Endothelial cell (in vitro differentiated cells): Measurements from ENCODE around the gene FFAR4. TPM values are rescaled to one million over a fixed set of nuclear protein-coding genes. Genes with fewer than 3 reads are reported as not detected.

ENCODE experiments used
- DNase-seq: peaks from one replicate; pipeline ENCODE4 v3.0.0; 2021; ENCODE audit warnings: low spot score
- H3K27ac Mint-ChIP-seq: one replicate; pipeline ENCODE4 v1.8.0; 2021; ENCODE audit warnings: mixed read lengths, inconsistent platforms; ENCODE audit not compliant: unreplicated experiment
- H3K27me3 Mint-ChIP-seq: one replicate; pipeline ENCODE4 v1.8.0; 2021; ENCODE audit warnings: mild to moderate bottlenecking, moderate library complexity, mixed read lengths, inconsistent platforms; ENCODE audit not compliant: unreplicated experiment
- H3K36me3 Mint-ChIP-seq: one replicate; pipeline ENCODE4 v1.8.0; 2021; ENCODE audit warnings: mild to moderate bottlenecking, low read depth, mixed read lengths, inconsistent platforms; ENCODE audit not compliant: unreplicated experiment
- H3K4me1 Mint-ChIP-seq: one replicate; pipeline ENCODE4 v1.8.0; 2021; ENCODE audit warnings: mild to moderate bottlenecking, mixed read lengths, inconsistent platforms; ENCODE audit not compliant: unreplicated experiment
- H3K4me3 Mint-ChIP-seq: one replicate; pipeline ENCODE4 v1.8.0; 2021; ENCODE audit warnings: mild to moderate bottlenecking, mixed read lengths, inconsistent platforms; ENCODE audit not compliant: unreplicated experiment
- H3K9me3 Mint-ChIP-seq: one replicate; pipeline ENCODE4 v1.8.0; 2021; ENCODE audit warnings: mixed read lengths, inconsistent platforms; ENCODE audit not compliant: unreplicated experiment
- total RNA-seq: library from RNA; stranded (reverse); fragmentation: NEBNext Ultra II Directional; extraction: Animal tissue kit (Norgen Biotek cat#: 25700); gene quantifications from one replicate; pipeline ENCODE4 v1.2.1, GENCODE V29; 2021; ENCODE audit not compliant: unreplicated experiment
- TF ChIP-seq, protein P1 (sequence below): fragments of 200-600 bp; sonication (generic); IDR thresholded peaks from one replicate; pipeline ENCODE4 v1.5.0; 2021; ENCODE audit warnings: antibody characterized with exemption; ENCODE audit not compliant: unreplicated experiment

FFAR4 gene
- total RNA-seq, 1 donor from 2014 or later: not detected

DNA sequence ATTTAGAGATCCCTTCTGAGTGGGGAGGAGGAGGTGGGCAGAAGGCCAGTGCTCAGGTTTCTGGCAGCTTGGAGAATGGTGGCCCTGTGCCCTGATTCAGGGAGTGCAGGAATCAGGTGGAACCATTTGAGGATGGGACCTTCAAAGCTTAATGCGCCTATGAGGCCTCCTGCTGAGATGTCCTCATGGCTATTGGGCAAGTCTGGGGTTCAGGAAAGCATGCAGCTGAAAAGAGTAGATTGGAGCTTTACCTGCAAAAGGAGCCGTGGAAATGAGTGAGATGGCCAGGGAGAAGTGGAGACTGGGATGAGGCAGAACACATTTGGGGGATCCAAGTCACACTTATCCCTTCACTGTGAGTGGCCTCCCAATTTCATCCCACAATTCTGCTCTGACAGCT lies 6.1 kb downstream of the FFAR4 start:
- H3K27me3 Mint-ChIP-seq: peaks cover 12% of the 10 kb centered on the region
- peaks cover 16% of the 10 kb centered on the region for H3K4me1 Mint-ChIP-seq
- TF ChIP-seq, protein P1, sequence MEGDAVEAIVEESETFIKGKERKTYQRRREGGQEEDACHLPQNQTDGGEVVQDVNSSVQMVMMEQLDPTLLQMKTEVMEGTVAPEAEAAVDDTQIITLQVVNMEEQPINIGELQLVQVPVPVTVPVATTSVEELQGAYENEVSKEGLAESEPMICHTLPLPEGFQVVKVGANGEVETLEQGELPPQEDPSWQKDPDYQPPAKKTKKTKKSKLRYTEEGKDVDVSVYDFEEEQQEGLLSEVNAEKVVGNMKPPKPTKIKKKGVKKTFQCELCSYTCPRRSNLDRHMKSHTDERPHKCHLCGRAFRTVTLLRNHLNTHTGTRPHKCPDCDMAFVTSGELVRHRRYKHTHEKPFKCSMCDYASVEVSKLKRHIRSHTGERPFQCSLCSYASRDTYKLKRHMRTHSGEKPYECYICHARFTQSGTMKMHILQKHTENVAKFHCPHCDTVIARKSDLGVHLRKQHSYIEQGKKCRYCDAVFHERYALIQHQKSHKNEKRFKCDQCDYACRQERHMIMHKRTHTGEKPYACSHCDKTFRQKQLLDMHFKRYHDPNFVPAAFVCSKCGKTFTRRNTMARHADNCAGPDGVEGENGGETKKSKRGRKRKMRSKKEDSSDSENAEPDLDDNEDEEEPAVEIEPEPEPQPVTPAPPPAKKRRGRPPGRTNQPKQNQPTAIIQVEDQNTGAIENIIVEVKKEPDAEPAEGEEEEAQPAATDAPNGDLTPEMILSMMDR: no peak

DNA sequence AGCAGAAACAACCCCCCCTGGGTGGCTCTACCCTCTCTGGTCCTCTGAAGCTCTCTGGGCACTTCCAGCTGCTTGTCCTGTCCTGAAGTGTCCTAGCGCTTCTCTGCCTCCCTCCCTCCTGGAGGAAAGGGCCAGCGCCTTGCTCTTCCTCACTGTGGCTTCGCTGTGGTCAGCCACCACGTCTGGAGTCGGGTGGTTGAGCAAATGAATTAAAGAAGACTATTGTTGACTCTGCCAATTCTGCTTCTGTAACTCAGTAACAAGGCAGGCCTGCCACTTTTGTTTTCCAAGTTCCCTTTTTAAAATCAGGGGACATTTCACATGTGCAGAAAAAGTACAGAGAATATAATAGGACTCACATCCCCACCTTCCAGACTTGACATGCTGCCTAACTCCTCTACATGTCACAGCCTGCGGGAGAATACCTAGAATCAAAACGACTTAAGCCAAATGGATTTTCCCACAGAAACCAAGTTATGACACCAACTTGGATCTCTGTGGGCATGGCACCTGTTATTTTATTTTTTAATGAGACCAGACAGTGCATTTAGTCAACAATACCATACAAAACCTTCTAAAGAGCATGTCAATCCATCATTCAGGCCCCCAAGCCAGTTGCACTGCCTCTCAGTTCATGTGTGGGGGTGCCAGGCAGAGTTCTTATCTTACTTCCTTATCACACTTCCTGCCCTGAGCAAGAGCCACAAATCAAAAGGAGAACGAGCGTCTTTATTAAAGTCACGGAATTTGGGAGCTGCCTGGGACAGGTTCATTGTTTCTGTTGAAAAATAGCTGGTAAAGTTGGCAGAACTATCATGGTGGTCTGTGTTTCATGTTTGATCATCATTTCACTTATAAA lies 6.8 kb downstream of the FFAR4 start:
- DNase-seq: no peak
- peaks cover 16% of the 10 kb centered on the region for H3K4me1 Mint-ChIP-seq
- H3K36me3 Mint-ChIP-seq: no peaks in the 10 kb centered on the region
- no peaks in the 10 kb centered on the region for H3K9me3 Mint-ChIP-seq
- H3K27ac Mint-ChIP-seq: no peak overlapping the region
- no peak overlapping the region for H3K4me3 Mint-ChIP-seq
- peaks cover 9% of the 10 kb centered on the region for H3K27me3 Mint-ChIP-seq
- TF ChIP-seq, protein P1: no peak

More for the DNA sequence above, 6.1 kb downstream of the FFAR4 start:
- no peak for DNase-seq
- H3K9me3 Mint-ChIP-seq: no peaks in the 10 kb centered on the region
- no peaks in the 10 kb centered on the region for H3K36me3 Mint-ChIP-seq
- no peak overlapping the region for H3K27ac Mint-ChIP-seq
- H3K4me3 Mint-ChIP-seq: no peak overlapping the region

DNA sequence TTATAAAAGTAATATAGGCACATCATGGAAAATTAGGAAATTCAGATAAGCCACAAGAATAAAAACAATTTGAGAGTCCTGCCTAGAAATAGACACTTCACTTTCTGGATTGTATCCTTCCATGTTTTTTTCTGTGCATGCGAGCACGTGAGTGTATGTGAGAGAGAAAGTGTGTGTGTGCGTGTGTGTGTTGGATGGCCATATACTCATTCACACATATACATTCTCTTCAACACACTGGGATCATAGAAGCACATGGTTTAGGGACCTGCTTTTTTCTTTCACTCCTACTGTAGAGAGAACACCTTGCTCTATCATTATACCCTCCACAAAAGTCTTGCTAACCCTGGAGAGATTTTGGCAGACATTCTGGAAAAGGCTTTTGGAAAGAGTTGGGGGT lies 7.5 kb downstream of the FFAR4 start:
- no peak for DNase-seq
- no peak overlapping the region for H3K27ac Mint-ChIP-seq
- peaks cover 6% of the 10 kb centered on the region for H3K27me3 Mint-ChIP-seq
- H3K9me3 Mint-ChIP-seq: no peaks in the 10 kb centered on the region
- TF ChIP-seq, protein P1: no peak
- H3K36me3 Mint-ChIP-seq: no peaks in the 10 kb centered on the region
- H3K4me3 Mint-ChIP-seq: no peak overlapping the region
- H3K4me1 Mint-ChIP-seq: peaks cover 16% of the 10 kb centered on the region

DNA sequence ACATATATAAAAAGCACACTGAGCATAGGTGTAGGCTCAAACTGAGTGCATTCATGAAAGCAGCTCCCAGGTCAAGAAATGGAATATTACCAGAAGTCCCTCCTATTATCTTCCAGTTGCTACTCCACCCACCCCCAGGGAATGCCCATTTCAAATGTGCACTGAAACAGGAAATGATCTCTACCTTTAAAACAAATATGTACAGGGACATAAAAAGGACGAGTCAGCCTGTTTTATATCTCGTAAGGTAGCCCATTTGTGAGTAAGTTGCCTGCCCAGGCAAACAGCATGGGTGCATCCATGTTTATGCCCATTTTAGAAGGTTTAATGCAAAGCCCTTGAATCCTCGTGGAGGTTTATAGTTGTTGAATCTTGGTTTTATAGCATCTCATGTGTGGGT lies 10.4 kb downstream of the FFAR4 start:
- TF ChIP-seq, protein P1: no peak

DNA sequence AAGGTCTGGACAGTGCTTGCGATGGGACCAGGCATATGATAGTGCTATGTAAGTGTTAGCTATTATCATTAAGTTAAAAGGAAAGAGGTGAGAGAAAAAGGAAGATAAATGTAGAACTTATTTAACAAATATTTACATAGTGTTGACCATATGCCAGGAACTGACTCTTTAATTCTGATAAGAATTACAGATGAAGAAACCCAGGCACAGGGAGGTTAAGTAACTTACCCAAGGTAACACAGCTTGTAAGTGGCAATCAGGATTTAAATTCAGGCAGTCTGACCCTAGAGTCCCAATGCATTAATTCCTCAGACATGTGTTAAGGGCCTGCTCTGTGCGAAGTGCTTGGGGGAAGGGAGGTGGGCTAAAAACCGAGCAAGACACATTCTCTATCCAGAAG lies 11.1 kb downstream of the FFAR4 start:
- TF ChIP-seq, protein P1: no peak
- H3K36me3 Mint-ChIP-seq: no peaks in the 10 kb centered on the region
- peaks cover under 1% of the 10 kb centered on the region for H3K27me3 Mint-ChIP-seq
- no peak for DNase-seq
- H3K4me3 Mint-ChIP-seq: no peak overlapping the region
- H3K9me3 Mint-ChIP-seq: no peaks in the 10 kb centered on the region
- H3K27ac Mint-ChIP-seq: no peak overlapping the region
- peaks cover 10% of the 10 kb centered on the region for H3K4me1 Mint-ChIP-seq

More for the DNA sequence above, 10.4 kb downstream of the FFAR4 start:
- no peaks in the 10 kb centered on the region for H3K36me3 Mint-ChIP-seq
- peaks cover 6% of the 10 kb centered on the region for H3K27me3 Mint-ChIP-seq
- H3K27ac Mint-ChIP-seq: no peak overlapping the region
- no peaks in the 10 kb centered on the region for H3K9me3 Mint-ChIP-seq
- no peak overlapping the region for H3K4me3 Mint-ChIP-seq
- DNase-seq: no peak
- peaks cover 16% of the 10 kb centered on the region for H3K4me1 Mint-ChIP-seq
